HEK293 (cell line): Measurements from ENCODE around the gene LIMCH1.

Source experiments
- CTCF ChIP-seq: fragments of 450-650 bp; formaldehyde crosslinking; IDR thresholded peaks from 2 replicates; pipeline ENCODE4 v1.5.1; 2016; ENCODE audit warnings: missing biosample characterization, missing genetic modification characterization
- TSHZ1 ChIP-seq: fragments of 450-650 bp; formaldehyde crosslinking; IDR thresholded peaks from 2 replicates; pipeline ENCODE4 v1.5.1; 2016; ENCODE audit warnings: missing biosample characterization, missing genetic modification characterization, borderline replicate concordance
- ZFP3 ChIP-seq: fragments of 450-650 bp; formaldehyde crosslinking; IDR thresholded peaks from 2 replicates; pipeline ENCODE4 v1.5.1; 2016; ENCODE audit warnings: low read depth, missing biosample characterization, missing genetic modification characterization
- ZNF274 ChIP-seq, 2 experiments: fragments of 200-500 bp in 1 of 2; fragments of 450-650 bp in 1 of 2; sonication (Bioruptor generic) in 1 of 2; formaldehyde crosslinking in 1 of 2; IDR thresholded peaks; 2 replicates each; pipeline versions ENCODE4 v1.5.1 to v1.6.1; 2014 to 2016; ENCODE audit warnings: borderline replicate concordance in 1 of 2, inconsistent platforms in 1 of 2, low read length in 1 of 2, missing biosample characterization in 1 of 2, missing genetic modification characterization in 1 of 2
- ZNF560 ChIP-seq: fragments of 450-650 bp; formaldehyde crosslinking; IDR thresholded peaks from 2 replicates; pipeline ENCODE4 v1.5.1; 2017; ENCODE audit warnings: missing biosample characterization, missing genetic modification characterization, borderline replicate concordance
- ZNF785 ChIP-seq: fragments of 450-650 bp; formaldehyde crosslinking; IDR thresholded peaks from 2 replicates; pipeline ENCODE4 v1.5.1; 2016; ENCODE audit warnings: missing biosample characterization, missing genetic modification characterization
- ZSCAN30 ChIP-seq: fragments of 450-650 bp; IDR thresholded peaks from 2 replicates; pipeline ENCODE4 v1.5.1; 2018; ENCODE audit warnings: missing biosample characterization, mild to moderate bottlenecking, missing genetic modification characterization, moderate library complexity

GRCh38 chr4:41683326-41683725, 145.4 kb downstream of the LIMCH1 start:
- TF ChIP-seq CTCF (tag by site-specific recombination) (no peak), ZNF274 (IDR thresholded peaks at IDR 0.05; ENCODE audit: low read length) (no peak), ZNF274 (tag by site-specific recombination; IDR thresholded peaks at IDR 0.05; ENCODE audit: borderline replicate concordance) (no peak), ZNF560 (no peak), ZNF785 (tag by site-specific recombination) (no peak), TSHZ1 (tag by site-specific recombination) (no peak), ZFP3 (tag by site-specific recombination) (no peak), ZSCAN30 (tag by site-specific recombination) (no peak)
